GM18498 (cell line): ENCODE measurements around the gene FLRT1.

ENCODE experiments used
- ATAC-seq: cut with Tn5 transposase; IDR thresholded peaks from one replicate; pipeline ENCODE4 v1.9.1; 2021; ENCODE audit warnings: mild to moderate bottlenecking, moderate library complexity; ENCODE audit not compliant: unreplicated experiment

The FLRT1 gene

DNA sequence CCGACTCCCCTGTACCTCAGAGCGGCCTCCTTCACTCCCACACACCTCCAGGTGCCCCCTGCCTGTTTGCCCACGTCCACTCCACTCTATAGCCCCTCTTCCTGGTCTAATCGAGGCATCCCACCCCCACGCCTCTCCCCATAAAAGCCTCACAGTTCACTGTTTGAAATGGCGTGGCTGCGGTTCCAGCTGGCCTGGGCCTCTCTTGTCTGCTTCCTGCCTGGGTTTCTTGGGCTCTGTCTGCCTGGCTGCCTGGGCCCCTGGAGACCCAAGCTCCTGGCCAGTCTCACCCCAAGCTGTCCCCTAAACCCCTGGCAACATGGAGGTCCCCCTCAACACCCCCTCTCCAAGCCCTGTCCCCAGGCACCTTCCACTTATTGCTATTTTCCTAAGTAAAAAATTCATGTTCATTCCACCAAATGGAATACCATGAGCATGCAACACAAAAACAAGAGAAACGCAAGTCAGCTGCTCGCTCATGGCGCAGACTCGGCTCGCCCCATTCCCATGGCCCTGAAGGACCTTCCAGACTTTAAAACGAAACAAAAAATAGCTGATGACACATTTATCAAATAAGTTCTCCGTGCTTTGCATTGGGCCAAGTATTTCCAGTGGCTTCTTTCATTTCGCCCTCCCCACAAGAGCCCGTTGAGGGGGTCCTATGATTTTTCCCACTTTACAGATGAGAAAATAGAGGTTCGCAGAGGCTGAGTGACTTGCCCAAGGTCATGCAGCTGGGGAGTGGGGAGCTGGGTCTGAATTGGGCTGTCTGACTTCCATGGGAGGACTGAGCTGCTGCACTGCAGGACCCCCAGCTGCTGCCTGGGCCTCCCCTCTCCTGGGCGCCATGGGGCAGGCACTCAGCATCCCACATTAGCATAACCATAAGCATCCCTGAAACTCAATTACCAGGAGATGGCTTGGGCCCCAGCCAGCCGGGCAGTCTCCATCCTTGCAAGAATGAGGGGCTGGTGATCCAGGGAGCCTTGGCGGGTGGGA, 11.7 kb upstream of the FLRT1 start:
- ATAC-seq = no peak

GRCh38 chr11:64025205-64025604, 10.5 kb upstream of the FLRT1 start:
- no peak for ATAC-seq

GRCh38 chr11:64026575-64027205, 9.0 kb upstream of the FLRT1 start:
- ATAC-seq = no peak

DNA sequence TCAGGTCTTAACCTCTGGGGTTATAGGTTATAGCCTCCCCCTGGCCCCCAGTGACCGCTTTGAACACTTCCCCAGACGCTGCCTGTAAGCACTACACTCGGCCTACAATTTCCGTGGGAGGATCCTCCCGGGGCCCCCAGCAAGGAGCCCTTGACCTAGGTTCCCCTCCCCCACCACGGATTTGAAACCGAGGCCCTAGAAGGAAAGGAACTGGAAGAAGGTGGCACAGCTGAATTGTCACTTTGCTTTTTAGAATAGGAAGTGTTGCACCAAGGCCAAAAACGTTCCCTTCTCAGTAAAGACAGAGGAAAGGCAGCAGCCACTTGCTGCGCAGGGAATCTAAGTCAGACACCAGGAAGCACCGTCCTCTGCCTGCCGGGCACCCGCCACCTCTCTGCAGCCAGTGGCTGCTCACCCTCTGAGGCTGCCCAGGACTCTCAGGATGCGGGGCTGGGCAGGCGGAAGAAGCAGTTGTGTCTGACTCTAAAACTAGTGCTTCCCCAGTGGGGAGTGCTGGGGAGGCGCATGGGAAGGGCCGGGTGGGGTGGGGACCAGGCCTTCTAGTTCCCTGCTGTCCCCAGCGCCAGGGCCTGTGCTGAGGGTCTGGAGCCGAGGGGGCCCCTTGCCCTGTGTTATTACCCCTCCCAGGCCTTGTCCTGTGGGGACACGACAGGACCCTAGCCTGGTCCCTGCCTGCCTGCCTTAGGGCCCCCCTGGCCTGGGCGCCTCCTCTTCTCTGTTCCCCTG, 7.9 kb upstream of the FLRT1 start:
- ATAC-seq = no peak

GRCh38 chr11:64028398-64029115, 7.2 kb upstream of the FLRT1 start:
- no peak for ATAC-seq

DNA sequence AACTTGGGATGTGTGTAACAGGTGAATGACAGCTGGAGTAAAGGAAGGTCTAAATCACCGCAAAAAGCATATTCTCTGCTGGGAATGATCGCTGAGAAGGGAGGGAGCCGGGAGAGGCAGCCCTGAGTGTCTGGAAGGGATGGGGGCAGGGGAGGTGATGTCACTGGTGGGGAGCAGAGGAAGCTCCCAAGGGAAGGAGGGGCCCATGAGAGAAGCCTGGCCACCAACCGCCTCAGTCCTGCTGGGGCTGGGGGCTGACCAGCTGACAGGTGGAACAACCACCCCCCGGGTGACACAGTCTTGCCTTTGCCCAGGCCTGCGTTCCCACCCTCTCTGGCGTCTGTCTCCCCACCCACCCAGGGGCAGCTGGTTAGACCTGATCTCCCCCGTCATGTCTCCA, 6.0 kb upstream of the FLRT1 start:
- ATAC-seq = no peak

- no peak for ATAC-seq
Measured at GRCh38 chr11:64031001-64031400, 4.7 kb upstream of the FLRT1 start.

- no peak for ATAC-seq
Measured at GRCh38 chr11:64032050-64032449, 3.7 kb upstream of the FLRT1 start.

DNA sequence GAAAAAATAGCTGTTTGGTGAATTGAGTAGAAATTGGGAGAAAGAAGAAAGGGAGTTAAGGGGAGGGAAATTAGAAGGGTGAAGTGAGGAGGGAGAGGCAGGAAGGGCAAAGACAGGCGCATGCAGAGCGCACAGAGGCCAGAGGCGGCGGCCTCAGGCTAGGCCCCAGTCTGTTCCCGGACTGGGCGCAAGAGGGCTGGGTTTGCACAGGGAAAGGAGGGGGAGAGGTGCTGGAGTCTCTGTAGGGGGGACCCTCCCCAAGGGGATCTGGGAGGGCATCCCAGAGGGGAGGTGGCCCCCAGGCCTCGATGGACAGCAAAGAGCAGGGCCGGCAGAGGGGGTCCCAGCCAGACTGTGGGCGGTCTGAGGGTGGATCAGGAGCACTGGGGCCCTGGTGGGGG, 1.3 kb upstream of the FLRT1 start:
- ATAC-seq = no peak

- ATAC-seq = no peak
Measured at GRCh38 chr11:64035081-64035524, 628 bp upstream of the FLRT1 start.

DNA sequence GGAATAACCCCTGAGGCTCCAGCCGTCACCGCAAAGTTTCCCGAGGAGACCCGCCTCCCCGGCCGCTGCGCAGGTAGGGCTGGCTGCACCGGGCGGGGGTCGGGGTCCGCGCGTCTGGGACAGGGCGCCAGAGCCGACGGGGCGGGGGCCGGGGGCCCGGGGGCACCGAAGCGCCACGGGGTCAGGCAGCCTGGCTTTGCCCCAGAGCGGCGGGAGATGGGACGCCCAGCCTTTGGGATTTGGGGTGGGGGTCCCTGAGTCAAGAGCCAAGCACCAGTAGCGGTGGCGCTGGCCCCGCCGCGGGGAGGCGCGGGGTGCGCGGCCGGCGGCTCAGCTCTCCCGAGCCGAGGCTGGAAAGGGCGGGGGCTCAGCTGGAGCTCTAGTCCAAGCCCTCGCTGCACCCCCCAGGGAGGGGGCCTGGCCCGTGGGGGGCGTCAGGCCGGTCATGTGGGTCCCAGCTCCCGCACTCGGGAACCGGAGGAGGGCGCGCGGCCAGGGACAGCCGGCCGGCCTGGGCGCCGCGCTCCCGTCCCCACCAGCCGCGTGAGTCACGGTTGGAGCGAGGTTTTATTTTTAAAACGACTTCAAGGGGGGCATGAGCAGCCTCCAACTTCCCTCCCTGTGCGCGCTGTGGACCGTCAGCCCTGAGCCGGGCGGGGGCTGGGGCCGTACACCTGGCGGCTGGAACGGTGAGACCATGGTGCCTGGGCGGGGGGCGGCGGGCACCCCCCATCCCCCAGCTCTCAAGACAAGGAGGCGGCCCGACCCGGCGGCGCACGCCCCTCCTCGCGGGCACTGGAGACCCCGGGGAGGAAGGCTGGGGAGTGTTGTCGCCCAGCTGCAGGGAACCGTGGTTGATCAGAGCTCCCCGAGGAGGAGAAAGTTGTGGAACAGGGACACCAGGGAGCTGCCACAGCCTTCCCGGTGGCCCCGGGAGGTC, 626 bp downstream of the FLRT1 start:
- ATAC-seq = no peak

DNA sequence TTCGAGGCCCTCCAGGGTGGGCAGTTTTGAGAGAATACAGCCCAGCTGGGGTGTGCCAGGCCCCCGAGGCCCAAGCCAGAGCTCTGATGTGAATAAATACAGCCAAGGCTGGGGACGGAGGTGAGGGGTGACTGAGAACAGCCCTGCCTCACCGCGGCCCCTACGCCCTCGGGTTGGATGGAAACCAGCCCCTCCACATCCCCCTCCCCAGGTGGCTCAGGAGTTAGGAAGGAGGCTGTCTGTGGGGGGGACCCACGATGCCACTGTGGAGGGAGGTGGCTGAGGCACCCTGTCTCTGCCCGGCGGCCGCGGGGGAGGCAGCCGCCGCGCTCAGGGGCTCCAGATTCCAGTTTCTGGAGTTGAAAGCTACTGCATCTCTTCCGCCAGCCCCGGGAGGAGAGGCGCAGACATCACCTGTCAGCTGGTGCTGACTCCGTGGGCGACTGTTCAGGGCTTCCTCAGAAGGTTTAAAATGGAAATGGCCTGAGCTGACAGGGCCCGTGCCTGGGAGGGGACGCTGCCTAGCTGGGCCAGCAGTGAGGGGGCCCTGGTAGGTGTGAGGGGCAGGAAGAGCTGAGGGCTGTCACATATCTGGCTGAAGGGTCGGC, 1.4 kb downstream of the FLRT1 start:
- ATAC-seq = no peak

DNA sequence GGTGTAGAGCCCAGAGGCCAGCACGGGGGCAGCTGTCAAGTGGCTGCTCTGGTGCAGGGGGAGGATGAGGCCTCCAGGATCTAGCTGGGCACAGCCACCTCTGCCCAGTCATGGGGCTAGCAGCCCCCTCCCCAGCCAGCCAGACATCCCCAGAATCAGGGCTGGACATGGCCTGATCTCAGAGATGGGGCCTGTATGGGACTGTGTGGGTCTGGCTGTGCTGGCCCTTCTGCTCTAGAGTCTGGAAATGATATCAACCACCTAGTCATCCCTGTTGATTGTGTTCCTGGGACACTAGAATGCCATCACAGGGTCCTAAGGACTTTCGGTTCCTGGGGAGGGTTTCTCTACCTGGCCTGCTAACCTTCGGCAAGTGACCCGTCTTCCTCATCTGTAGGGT, 2.8 kb downstream of the FLRT1 start:
- no peak for ATAC-seq

GRCh38 chr11:64039012-64039665, 3.4 kb downstream of the FLRT1 start:
- ATAC-seq = no peak

DNA sequence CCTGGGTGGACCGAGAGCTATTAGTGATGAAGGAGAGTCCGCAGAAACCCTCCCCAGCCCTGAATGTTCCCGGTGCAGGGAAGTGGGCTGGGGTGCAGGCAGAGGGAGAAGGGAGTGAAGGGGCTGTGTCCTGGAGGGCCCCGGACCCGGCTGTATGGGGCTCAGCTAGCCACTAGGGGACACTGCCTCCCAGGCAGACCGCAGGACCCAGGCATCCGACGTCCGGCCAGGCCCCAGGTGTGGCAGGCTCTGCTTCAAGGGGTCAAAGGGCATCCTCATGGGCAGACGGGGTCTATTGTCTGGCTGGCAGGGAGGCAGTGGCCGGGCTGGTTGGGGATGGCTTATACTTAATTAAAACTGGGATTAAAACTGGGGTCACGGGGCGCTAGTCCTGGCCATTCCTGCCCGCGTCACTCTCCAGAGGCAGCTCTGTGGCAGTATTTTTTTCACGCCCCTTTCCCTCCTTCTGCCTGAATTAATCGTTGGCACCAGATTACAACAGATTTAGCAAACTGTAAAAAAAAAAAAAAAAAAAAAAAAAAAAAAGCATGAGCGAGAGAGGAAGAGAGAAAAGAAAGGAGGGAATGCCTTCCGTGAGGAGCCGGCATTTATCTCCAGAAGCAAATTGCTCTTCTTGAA, 5.1 kb downstream of the FLRT1 start:
- ATAC-seq = no peak

DNA sequence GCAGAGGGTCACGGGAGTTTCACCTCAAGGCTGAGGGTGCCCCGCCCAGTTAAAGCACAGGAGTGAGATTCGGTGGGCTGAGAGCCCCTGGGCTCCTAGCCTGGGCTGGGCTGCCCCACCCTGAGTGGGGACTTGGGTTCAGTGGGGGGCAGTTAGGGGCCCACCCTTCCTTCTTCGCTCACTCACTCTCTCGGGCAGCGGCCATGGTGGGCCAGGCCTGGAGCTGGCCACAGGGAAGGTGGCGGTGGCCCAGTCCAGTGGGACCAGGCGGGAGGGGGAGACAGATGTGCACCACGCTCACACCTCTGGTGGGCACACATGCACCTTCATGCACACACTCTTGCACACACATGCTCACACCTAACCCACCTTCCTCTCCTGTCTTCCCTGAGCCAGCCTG, 6.1 kb downstream of the FLRT1 start:
- no peak for ATAC-seq

GRCh38 chr11:64042301-64042700, 6.6 kb downstream of the FLRT1 start:
- no peak for ATAC-seq

- no peak for ATAC-seq
Measured at GRCh38 chr11:64043545-64043944, 7.8 kb downstream of the FLRT1 start.
